OCI-M1 (cell line): ENCODE measurements around the gene SPIN2B.

Experiments
- DNase-seq: peaks from one replicate; lab custom pipeline; 2025; lab: John Stamatoyannopoulos, UW

The SPIN2B gene

DNA sequence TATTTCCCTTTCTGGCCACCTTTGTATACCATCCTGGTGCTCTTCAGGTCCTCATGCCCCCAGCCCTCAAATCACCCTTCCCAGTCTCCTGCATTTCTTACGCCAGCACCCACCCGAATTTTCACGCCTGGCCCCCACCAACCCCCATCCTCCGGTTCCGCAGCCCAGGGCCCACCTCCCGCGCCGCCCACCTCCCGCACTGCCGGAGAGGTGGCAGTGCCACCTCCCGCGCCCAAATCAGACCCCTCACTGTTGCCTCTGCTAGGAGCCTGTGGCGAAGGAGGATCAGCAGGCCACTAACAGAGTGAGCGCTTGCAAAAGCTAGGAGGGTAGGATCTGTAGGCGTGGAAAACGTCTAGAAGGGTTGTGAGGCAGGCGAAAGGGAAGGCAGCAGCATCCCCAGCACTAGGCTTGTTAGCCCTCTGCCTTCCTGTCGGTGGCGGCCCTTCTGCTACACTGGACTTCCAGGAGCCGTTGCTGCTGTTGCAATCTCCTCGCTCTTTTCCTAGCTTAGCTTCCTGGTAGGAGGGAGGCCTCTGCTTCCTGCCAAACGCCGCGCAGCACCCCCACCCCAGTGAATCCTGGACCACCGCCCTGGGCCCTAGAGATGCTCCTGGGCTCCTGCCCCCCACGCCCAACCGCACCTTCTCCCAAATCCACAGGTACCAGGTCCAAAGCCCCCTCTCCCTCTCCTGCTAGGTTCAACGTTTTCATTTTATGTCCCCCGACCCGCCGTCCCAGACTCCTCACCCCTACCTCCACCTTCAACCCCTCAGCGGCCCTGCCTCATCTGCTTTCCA lies 51.0 kb downstream of the SPIN2B start:
- DNase-seq: no peak
